Spleen (tissue), 11 donors: ENCODE results near the gene FBXW4. TPM values are rescaled to one million over a fixed set of nuclear protein-coding genes. Genes with fewer than 3 reads are reported as not detected.
A peak's percentile ranks its signal among the peaks of the same experiment; 100 is the strongest.

Experiments
- DNase-seq: peaks from one replicate; pipeline ENCODE4 v3.0.0-alpha.2; 2020
- H3K27ac ChIP-seq, 8 donors: fragments of 200-600 bp; sonication (generic) in 7 of 8; 1 replicate in 4 of 8; 2 replicates in 4 of 8; pipeline versions ENCODE4 v1.5.0 to v1.8.0; 2016 to 2021; ENCODE audit warnings: inconsistent platforms in 4 of 8, mild to moderate bottlenecking in 4 of 8, moderate library complexity in 1 of 8
- H3K27me3 ChIP-seq, 7 donors: fragments of 200-600 bp; sonication (generic) in 6 of 7; replicated peaks in 1 of 7; 1 replicate in 4 of 7; 2 replicates in 3 of 7; pipeline versions ENCODE4 v1.5.0 to v1.8.0; 2016 to 2021; ENCODE audit warnings: inconsistent platforms in 3 of 7, mild to moderate bottlenecking in 1 of 7
- H3K36me3 ChIP-seq, 6 donors: fragments of 200-600 bp; sonication (generic) in 5 of 6; 1 replicate in 4 of 6; 2 replicates in 2 of 6; pipeline versions ENCODE4 v1.5.0 to v1.8.0; 2016 to 2021; ENCODE audit warnings: inconsistent platforms in 2 of 6
- H3K4me1 ChIP-seq, 6 donors: fragments of 200-600 bp; sonication (generic) in 5 of 6; 1 replicate in 3 of 6; 2 replicates in 3 of 6; pipeline versions ENCODE4 v1.5.0 to v1.8.0; 2016 to 2021; ENCODE audit warnings: inconsistent platforms in 3 of 6
- H3K4me3 ChIP-seq, 8 donors: fragments of 200-600 bp; sonication (generic) in 7 of 8; 1 replicate in 4 of 8; 2 replicates in 4 of 8; pipeline versions ENCODE4 v1.5.0 to v1.8.0; 2016 to 2021; ENCODE audit warnings: inconsistent platforms in 4 of 8, mild to moderate bottlenecking in 4 of 8, moderate library complexity in 2 of 8
- H3K9me3 ChIP-seq, 8 donors: fragments of 200-600 bp; sonication (generic) in 7 of 8; 1 replicate in 4 of 8; 2 replicates in 4 of 8; pipeline versions ENCODE4 v1.5.0 to v1.8.0; 2016 to 2021; ENCODE audit warnings: inconsistent platforms in 4 of 8
- POLR2A ChIP-seq, 3 donors: fragments of 450-650 bp; IDR thresholded peaks; one replicate each; pipeline ENCODE4 v1.5.1; 2017; ENCODE audit warnings: antibody characterized with exemption in 3 of 3, mild to moderate bottlenecking in 1 of 3
- POLR2AphosphoS5 ChIP-seq, 3 donors: sonication (generic); formaldehyde crosslinking; IDR thresholded peaks; one replicate each; pipeline ENCODE4 v1.5.1; 2017; ENCODE audit warnings: antibody characterized with exemption in 3 of 3
- WGBS, 5 donors: extraction: QIAGEN DNeasy Blood & Tissue Kit in 3 of 5; methylation state at CpG; one replicate each; pipeline versions ENCODE4 v1.1.5 to v1.1.7; 2013 to 2018; 5-methylcytosine and 5-hydroxymethylcytosine counted together
- intact Hi-C: fragments of 100-400 bp; cut with DNase I; formaldehyde crosslinking; loops from one replicate; pipeline ENCODE4 v1.15.0; 2023; ENCODE audit warnings: low total_unique reads
- microRNA-seq, 3 donors: library from miRNA; unstranded; fragments of <30 nt; microRNA quantifications; one replicate each; pipeline versions ENCODE4 to v1.1.0, GENCODE V29; 2019 to 2020
- polyA plus RNA-seq, 3 donors: library from polyadenylated mRNA; stranded (reverse); fragments of 200-250 nt; gene quantifications; one replicate each; pipeline ENCODE4 v1.2.1, GENCODE V29; 2013
- small RNA-seq, 4 donors: library from RNA; depleted of rRNA; stranded (forward); fragments of <200 nt; gene quantifications; one replicate each; pipeline ENCODE3, GENCODE V24; 2016
- total RNA-seq, 7 donors: library from RNA; depleted of rRNA in 3 of 7; stranded (reverse); fragments of >200 nt in 3 of 7; fragmentation: NEBNext Ultra II Directional in 4 of 7; extraction: Animal tissue kit (Norgen Biotek cat#: 25700) in 4 of 7; gene quantifications; one replicate each; pipeline versions ENCODE4 v1.1.0 to v1.2.1, GENCODE V29; 2016 to 2021
- TF ChIP-seq, protein P1 (sequence below), 11 experiments: fragments of 200-600 bp in 7 of 11; fragments of 450-650 bp in 4 of 11; sonication (generic) in 4 of 11; IDR thresholded peaks in 8 of 11; conservative IDR thresholded peaks in 3 of 11; 1 replicate in 7 of 11; 2 replicates in 4 of 11; pipeline versions ENCODE4 v1.4.0 to v1.8.0; 2016 to 2021; ENCODE audit warnings: antibody characterized with exemption in 11 of 11, inconsistent platforms in 4 of 11, mild to moderate bottlenecking in 1 of 11
- donor health status: healthy with polysubstance abuse.
- donor health status: DM: no; HTN: no; CAD: no; lungs with moderate emphysema.
- donor health status: DM: no; HTN: no; CAD: no.
- donor health status: Bipolar disorder and iron deficiency.
- donor health status: healthy.
- donor health status: DM: no; HTN: no; CAD: no.
- donor health status: DM: yes; HTN: yes; CAD: no.

Gene FBXW4
- total and polyA plus RNA-seq, 10 donors = 24.1 to 78.1 (median 54.8) TPM

DNA sequence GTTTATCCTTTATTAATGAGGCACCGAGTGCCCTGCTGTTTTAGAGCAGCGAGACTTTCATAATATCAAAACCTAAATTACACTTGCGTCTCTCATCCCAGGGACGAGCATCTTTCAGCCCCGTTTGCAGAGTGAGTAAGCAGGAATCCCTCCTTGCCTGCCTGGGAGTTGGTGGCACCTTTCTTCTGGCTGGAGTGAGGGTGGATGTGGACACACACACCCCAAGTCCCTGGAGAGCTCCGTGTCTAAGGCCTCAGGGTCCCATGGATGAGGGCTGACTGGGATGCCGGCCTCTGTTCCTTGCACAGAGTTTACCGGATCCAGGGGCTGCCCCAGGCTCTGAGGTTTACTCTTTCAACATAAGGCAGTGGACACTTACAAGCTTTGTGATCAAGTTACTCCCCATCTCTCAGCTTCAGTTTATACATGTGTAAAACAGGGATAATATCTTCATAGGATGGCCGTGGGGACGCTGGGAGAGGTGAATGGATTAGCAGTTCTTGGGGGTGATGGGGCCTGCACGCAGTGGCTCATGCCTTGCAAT, 131.4 kb downstream of the FBXW4 start:
- Histone ChIP-seq H3K4me1 (peaks cover 0 to 35% (median 18%) of the 10 kb centered on the region in 6 donors), H3K27ac (no peak overlapping the region), H3K9me3 (no peaks in the 10 kb centered on the region), H3K36me3 (no peaks in the 10 kb centered on the region), H3K27me3 (peaks cover 2 to 58% (median 26%) of the 10 kb centered on the region in 7 donors), H3K4me3 (no peak overlapping the region)
- TF ChIP-seq, protein P1, sequence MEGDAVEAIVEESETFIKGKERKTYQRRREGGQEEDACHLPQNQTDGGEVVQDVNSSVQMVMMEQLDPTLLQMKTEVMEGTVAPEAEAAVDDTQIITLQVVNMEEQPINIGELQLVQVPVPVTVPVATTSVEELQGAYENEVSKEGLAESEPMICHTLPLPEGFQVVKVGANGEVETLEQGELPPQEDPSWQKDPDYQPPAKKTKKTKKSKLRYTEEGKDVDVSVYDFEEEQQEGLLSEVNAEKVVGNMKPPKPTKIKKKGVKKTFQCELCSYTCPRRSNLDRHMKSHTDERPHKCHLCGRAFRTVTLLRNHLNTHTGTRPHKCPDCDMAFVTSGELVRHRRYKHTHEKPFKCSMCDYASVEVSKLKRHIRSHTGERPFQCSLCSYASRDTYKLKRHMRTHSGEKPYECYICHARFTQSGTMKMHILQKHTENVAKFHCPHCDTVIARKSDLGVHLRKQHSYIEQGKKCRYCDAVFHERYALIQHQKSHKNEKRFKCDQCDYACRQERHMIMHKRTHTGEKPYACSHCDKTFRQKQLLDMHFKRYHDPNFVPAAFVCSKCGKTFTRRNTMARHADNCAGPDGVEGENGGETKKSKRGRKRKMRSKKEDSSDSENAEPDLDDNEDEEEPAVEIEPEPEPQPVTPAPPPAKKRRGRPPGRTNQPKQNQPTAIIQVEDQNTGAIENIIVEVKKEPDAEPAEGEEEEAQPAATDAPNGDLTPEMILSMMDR (IDR thresholded peaks at IDR 0.05 in 8 of 11, conservative IDR thresholded peaks at IDR 0.05 in 3 of 11) = no peak
- no peak for TF ChIP-seq POLR2A (IDR thresholded peaks at IDR 0.05)
- intact Hi-C loops = no loop called here
- DNase-seq = no peak
- WGBS, 5 donors = 67 to 75% (median 71%) methylated on average over 11 of the region's 11 CpGs

DNA sequence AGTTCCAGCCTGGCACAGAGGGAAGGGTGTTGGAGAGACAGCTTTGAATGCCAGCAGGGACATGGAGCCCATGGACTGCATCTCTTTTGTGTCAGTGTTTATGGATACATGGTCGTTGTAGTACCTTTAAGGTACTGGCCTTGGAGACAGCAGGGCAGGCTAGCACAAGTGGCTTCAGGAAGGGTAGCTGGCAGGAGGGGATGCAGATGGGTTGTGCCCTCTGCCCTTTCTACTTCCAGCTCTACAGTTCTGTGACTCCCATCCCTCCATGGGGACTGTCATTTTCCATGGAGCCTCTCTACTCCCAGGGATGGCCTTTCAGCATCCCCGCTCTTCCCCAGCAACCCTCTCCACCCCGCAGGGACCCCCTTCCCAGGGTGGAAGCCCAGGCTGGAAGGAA, 132.0 kb downstream of the FBXW4 start:
- Histone ChIP-seq H3K4me1 (peaks cover 0 to 41% (median 20%) of the 10 kb centered on the region in 6 donors), H3K36me3 (no peaks in the 10 kb centered on the region), H3K27ac (no peak overlapping the region), H3K27me3 (peaks cover 2 to 52% (median 20%) of the 10 kb centered on the region in 7 donors), H3K4me3 (no peak overlapping the region), H3K9me3 (no peaks in the 10 kb centered on the region)
- no peak for DNase-seq
- TF ChIP-seq, protein P1 (IDR thresholded peaks at IDR 0.05 in 8 of 11, conservative IDR thresholded peaks at IDR 0.05 in 3 of 11) = no peak
- no peak for TF ChIP-seq POLR2A (IDR thresholded peaks at IDR 0.05)
- peak in 2 of 3 donors; percentile 46 to 54 for TF ChIP-seq POLR2AphosphoS5 (IDR thresholded peaks at IDR 0.05)
- WGBS, 5 donors = 49 to 59% (median 52%) methylated on average over 3 of the region's 3 CpGs
- intact Hi-C loops = no loop called here

DNA sequence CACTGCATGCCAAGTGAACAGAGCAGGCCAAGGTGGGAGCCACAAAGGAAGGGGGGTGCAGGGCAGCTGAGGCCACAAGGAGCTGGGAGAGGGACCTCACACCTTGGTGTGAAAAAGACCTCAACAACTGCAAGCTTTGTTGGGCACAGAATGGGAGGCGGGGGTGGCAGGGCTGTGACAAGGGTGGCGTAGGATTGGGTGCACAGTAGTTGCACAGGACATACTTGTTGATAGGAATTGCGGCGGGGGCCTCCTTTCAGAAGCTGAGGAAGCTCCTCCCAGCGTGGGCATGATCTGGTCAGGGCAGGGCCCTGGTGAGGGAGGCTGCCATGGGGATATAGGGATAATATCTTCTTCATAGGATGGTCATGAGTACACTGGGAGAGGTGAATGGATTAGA, 132.7 kb downstream of the FBXW4 start:
- Histone ChIP-seq H3K9me3 (no peaks in the 10 kb centered on the region), H3K27me3 (peaks cover 2 to 44% (median 20%) of the 10 kb centered on the region in 7 donors), H3K4me3 (no peak overlapping the region), H3K27ac (no peak overlapping the region), H3K4me1 (peaks cover 0 to 41% (median 20%) of the 10 kb centered on the region in 6 donors), H3K36me3 (no peaks in the 10 kb centered on the region)
- 79 to 91% (median 84%) methylated on average over 5 of the region's 5 CpGs for WGBS, 5 donors
- DNase-seq = no peak
- intact Hi-C loops = no loop called here
- no peak for TF ChIP-seq POLR2A (IDR thresholded peaks at IDR 0.05)
- TF ChIP-seq, protein P1 (IDR thresholded peaks at IDR 0.05 in 8 of 11, conservative IDR thresholded peaks at IDR 0.05 in 3 of 11) = no peak
- no peak for TF ChIP-seq POLR2AphosphoS5 (IDR thresholded peaks at IDR 0.05)

DNA sequence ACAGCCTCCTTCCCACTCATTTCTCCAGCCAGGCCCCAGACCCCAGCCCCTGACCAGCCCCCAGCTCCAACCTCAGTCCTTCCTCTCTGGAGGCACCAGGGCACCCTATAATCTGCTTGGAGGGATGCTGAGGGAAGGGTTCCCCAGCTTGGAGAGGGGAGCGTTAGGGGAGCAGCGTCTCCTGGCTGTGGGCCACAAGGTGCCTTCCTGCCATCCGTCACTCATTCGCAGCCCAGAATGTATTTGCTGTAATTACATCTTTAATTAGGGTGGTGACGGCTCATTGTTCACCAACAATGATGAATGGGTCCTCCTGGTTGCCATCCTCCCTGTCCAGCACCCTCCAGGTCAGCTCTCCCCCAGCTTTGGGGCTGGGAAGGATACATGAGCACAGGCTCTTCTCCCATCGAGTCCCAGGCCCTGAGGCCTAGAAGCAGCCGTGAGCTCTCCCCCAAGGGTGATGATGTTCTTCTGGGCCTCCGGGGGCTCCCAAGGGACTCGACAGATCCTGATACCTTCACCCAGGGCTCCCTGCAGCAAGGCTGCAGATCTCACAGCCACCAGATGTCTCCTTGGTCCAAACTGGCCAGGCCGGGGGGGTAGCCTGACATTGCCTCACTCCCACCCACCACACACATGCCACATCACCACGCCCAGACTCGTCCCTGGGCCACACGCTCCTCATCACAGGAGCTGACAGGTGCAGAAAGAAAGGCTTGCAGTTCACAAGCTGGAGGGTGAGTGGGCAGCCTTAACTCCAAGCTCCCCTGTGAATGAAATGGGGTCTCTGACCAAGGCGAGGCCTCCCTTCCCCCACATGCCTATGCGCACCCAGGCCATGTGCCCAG, 133.7 kb downstream of the FBXW4 start:
- no peak for DNase-seq
- WGBS, 5 donors = 83 to 90% (median 89%) methylated on average over 7 to 15 of the region's 15 CpGs
- H3K27me3 ChIP-seq = peaks cover 0 to 35% (median 11%) of the 10 kb centered on the region in 7 donors
- no peak overlapping the region for H3K4me3 ChIP-seq
- TF ChIP-seq POLR2AphosphoS5 (IDR thresholded peaks at IDR 0.05) = peak in 2 of 3 donors; percentile 7 to 12
- TF ChIP-seq POLR2A (IDR thresholded peaks at IDR 0.05) = no peak
- no peaks in the 10 kb centered on the region for H3K9me3 ChIP-seq
- H3K4me1 ChIP-seq = peaks cover 0 to 32% (median 13%) of the 10 kb centered on the region in 6 donors
- intact Hi-C loops = no loop called here
- H3K36me3 ChIP-seq = no peaks in the 10 kb centered on the region
- H3K27ac ChIP-seq = no peak overlapping the region

Small RNA genes lying within 50 kb of the gene (microRNA-seq; reads per million reads assigned to microRNA genes)
- 0 reads per million in 3 donors for gene MIR3158-1
- gene MIR3158-2 = 0 reads per million in 3 donors

Small RNA genes lying within 50 kb of the gene (small RNA-seq; reads per million reads assigned to genes)
- gene MIR3158-1 (0 reads per million in 4 donors), gene RNU6-1165P (0 reads per million in 4 donors)

Other genes with a start within 250 kb of the FBXW4 start
- 10 to 100 TPM; 27.6 to 36.7 (median 28.9) TPM for gene POLL, start 106.9 kb downstream of the FBXW4 start, total RNA-seq
- 10 to 100 TPM; 22.3 to 40.3 (median 39.0) TPM for gene POLL, start 106.9 kb downstream of the FBXW4 start, polyA plus RNA-seq
- gene DPCD, start 106.8 kb downstream of the FBXW4 start, total RNA-seq = 1 to 10 TPM; 3.2 to 9.6 (median 5.4) TPM
- 1 to 10 TPM; 3.2 to 4.5 (median 4.4) TPM for gene DPCD, start 106.8 kb downstream of the FBXW4 start, polyA plus RNA-seq
- gene FGF8, start 80.9 kb upstream of the FBXW4 start, total RNA-seq = not detected
- gene FGF8, start 80.9 kb upstream of the FBXW4 start, polyA plus RNA-seq = under 1 TPM in 2 of 3 donors, not detected in 1; 0.11 TPM
- gene NPM3, start 88.3 kb upstream of the FBXW4 start, total RNA-seq = 10 to 100 TPM; 16.8 to 46.9 (median 24.6) TPM
- gene NPM3, start 88.3 kb upstream of the FBXW4 start, polyA plus RNA-seq = 10 to 100 TPM; 33.5 to 54.6 (median 44.2) TPM
- 100 to 1,000 TPM; 143 to 234 (median 172) TPM for gene OGA, start 123.3 kb upstream of the FBXW4 start, total RNA-seq
- gene OGA, start 123.3 kb upstream of the FBXW4 start, polyA plus RNA-seq = 10 to 100 TPM; 65.7 to 87.0 (median 68.3) TPM
- 1 to 10 TPM; 4.2 to 8.6 (median 6.5) TPM for gene KCNIP2, start 148.6 kb upstream of the FBXW4 start, total RNA-seq
- 1 to 10 TPM in 2 of 3 donors, under 1 TPM in 1; 1.00 to 1.7 (median 1.3) TPM for gene KCNIP2, start 148.6 kb upstream of the FBXW4 start, polyA plus RNA-seq